ENCODE results near the gene RASSF5.

DNA sequence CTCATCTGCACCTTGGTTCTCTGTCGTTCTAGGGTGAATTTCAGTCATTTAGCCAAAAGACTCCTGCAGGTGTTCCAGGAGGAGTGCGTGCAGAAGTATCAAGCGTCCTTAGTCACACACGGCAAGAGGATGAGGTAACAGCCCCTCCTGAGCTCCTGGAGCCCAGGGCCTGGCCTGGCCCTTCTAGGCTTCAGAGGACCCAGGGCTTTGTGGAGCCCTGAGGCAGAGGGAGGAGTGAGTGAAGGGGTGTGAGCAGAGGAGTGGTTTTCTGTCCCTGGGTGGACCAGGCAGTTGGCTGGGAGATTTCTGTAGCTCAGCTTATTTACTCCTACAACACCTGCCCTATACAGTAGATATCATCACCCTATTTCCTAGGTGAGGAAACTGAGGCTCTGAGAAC lies 15.7 kb upstream of the RASSF5 start:
- TF ChIP-seq, protein P1, sequence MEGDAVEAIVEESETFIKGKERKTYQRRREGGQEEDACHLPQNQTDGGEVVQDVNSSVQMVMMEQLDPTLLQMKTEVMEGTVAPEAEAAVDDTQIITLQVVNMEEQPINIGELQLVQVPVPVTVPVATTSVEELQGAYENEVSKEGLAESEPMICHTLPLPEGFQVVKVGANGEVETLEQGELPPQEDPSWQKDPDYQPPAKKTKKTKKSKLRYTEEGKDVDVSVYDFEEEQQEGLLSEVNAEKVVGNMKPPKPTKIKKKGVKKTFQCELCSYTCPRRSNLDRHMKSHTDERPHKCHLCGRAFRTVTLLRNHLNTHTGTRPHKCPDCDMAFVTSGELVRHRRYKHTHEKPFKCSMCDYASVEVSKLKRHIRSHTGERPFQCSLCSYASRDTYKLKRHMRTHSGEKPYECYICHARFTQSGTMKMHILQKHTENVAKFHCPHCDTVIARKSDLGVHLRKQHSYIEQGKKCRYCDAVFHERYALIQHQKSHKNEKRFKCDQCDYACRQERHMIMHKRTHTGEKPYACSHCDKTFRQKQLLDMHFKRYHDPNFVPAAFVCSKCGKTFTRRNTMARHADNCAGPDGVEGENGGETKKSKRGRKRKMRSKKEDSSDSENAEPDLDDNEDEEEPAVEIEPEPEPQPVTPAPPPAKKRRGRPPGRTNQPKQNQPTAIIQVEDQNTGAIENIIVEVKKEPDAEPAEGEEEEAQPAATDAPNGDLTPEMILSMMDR (IDR thresholded peaks at IDR 0.05; ENCODE audit: poor library complexity): no peak
- TF ChIP-seq EZH2 (IDR thresholded peaks at IDR 0.05; ENCODE audit: borderline replicate concordance) (no peak), EZH2phosphoT487 (IDR thresholded peaks at IDR 0.05; ENCODE audit: low read depth, severe bottlenecking, unreplicated experiment) (no peak)

Measured in hepatocyte (in vitro differentiated cells).